Activated naive CD4-positive, alpha-beta T cell treated with anti-CD3 and anti-CD28 coated beads, Interleukin-2, amount 50 U/mL, for 16 hours (primary cell): ENCODE measurements around the gene MMAA.
"Not testable (repeated sequence)": the region's sequence is repeated elsewhere in the genome, so short reads cannot be mapped to it uniquely, and the experiment has no call there.

Source experiments
- DNase-seq: peaks from one replicate; pipeline ENCODE4 v3.0.0-alpha.2; 2020

MMAA gene

GRCh38 chr4:145635630-145636029 lies 16.4 kb downstream of the MMAA start:
- DNase-seq, result no peak

GRCh38 chr4:145639186-145639698 lies 20.1 kb downstream of the MMAA start:
- DNase-seq, result no peak

DNA sequence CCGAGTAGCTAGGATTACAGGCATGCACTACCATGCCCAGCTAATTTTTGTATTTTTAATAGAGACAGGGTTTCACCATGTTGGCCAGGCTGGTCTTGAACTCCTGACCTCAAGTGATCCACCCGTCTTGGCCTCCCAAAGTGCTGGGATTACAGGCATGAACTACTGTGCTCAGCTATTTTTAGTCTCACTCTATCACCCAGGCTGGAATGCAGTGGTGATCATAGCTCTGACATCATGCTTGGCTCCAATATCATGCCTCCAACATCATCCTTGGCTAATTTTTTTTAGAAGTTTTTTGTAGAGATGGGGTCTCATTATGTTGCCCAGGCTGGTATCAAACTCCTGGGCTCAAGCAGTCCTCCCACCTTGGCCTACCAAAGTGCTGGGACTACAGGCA lies 21.1 kb downstream of the MMAA start:
- not testable (repeated sequence) for DNase-seq

DNA sequence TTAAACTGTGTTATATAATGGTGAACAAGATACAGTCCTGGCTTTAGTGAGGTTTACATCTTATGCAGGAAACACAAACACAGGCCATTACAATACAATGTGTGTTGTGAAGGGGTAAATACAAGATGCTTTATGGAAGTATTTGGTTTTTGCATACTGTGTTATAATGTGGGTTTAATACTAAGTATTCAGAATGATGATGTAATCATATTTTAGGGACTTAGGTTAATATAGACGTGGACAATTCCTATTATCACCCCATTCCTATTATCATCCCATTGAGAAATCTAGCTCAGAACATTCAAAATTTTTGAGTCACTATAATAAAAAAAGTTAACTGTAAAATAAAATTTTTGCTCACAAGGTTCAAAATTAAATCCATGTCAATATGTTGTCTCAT lies 24.1 kb downstream of the MMAA start:
- no peak for DNase-seq

DNA sequence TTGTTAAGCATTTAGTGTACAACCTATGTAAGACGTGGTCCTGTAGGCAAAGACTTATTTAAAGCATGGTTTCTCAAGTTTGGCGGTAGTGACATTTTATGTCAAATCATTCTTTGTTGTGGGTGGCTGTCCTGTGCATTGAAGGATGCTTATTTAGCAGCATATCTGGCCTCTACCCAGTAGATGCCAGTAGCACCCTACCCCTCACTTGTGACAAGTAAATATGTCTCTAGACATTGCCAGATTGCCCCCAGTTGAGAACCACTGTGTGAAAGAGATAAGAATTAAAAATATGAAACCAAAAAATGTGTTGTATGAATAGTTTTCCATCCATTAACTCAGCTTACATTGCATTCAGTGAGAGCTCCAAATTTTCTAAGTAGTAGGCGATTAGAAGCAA lies 25.5 kb downstream of the MMAA start:
- no peak for DNase-seq

DNA sequence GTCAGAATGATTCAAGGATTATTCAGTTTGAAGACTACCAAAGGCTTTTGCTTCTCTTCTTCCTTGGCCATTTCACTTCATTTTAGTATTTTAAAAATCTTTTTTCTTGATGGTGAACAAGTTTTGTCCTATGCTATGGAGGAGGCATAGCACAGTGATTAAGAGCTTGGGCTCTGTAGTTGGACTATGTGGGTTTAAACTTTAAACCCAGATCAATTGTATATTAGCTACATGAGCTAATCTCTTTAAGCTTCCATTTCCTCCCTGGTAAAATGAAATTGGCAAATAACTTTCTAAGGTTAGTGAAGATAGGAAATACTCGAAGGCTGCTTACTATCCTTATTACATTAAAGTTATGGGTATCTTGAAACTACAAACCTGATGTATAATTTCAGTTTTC lies 37.0 kb downstream of the MMAA start:
- no peak for DNase-seq

GRCh38 chr4:145660064-145660463 lies 40.9 kb downstream of the MMAA start:
- no peak for DNase-seq

DNA sequence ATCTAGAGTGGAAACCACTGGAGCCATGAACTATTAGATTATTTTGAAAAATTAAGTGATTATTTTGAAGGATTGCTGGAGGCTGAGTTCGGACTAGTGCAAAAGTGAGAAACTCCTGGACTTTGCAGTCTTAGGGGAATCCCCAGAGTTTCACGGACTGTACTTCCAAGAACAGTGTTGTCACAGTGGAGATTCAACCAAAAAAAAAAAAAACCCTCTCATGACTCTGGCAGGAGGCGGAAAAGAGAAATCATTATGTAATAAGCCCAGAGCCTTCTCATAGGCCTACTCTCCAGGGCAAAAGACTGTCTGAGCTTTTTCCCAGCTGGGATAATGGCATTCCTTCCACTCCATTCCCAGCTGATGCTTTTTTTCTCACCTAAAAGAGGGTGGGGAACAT lies 44.0 kb downstream of the MMAA start:
- DNase-seq, result no peak

DNA sequence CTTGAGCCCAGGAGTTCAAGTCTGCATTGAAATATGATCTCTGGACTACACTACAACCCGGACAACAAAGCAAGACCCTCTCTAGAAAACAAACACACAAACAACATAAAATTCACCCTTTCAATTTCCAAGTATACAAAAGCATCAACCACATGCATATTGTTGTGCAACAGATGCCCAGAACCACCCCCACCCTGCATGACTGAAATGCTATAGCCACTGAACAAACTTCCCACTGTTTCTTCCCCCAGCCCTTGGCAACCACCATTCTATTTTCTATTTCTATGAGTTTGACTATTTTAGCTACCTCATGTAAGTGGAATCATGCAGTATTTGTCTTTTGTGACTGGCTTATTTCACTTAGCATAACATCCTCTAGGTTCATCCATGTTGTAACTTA lies 46.6 kb downstream of the MMAA start:
- DNase-seq, result no peak

- no peak for DNase-seq
Measured at GRCh38 chr4:145670422-145670821, 51.2 kb downstream of the MMAA start.

DNA sequence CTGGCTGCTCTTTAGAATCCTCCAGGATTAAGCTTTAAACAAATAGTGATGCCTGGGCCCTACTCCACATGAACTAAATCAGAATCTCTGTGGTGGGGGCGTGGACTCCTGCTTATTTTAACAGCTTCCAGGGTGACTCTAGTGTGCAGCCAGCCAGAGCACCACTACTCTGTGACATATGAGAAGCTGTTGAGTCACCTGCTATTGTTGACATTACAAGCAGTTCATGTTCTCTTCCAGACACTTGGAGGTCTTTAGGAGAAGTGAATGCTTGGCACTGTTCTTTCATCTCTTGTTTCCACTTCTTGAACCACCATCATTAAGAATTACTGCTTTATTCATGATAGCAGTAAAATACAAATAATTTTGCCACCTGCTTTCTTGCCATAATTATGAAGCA lies 60.3 kb downstream of the MMAA start:
- DNase-seq, result no peak

- no peak for DNase-seq
Measured at GRCh38 chr4:145679991-145680455, 60.8 kb downstream of the MMAA start, which contains the start of gene C4orf51. TSS of gene C4orf51 (plus strand) at chr4:145680146. CDS start at chr4:145680204, 58 bp downstream.

- DNase-seq, result no peak
Measured at GRCh38 chr4:145680902-145681301, 61.7 kb downstream of the MMAA start.

DNA sequence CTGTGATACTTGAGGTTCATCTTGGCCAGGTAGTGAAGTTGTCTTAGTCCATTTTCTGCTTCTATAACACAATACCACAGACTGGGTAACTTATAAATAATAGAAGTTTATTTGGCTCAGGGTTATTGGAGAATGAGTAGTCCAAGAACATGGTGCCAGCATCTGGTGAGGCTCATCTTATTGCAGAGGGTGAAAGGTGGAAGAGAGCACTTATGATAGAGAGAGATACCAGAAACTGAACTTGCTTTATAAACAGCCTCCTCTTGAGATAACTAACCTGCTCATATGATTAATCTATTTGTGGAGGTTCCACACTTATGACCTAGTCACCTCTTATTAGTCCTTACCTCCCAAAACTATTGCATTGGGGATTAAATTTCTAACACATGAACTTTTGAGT lies 62.3 kb downstream of the MMAA start:
- no peak for DNase-seq

DNA sequence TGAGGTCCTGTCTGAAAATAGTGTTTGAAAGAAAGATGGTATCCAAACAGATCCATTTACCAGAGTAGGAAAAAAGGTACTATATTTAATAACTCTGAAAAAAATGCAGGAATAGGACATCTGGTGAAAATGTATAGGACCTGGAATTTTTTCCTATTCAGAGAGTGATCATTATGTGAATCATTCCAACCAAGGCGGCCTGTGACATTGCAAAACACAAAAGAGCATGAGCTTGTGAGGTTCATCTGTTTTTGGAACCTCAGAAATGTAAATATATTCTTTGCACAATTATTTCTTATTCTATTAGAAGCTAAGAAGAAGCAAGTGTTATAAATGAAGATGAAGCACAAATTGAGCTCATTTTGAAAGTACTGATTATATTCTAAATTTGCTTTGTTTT lies 62.8 kb downstream of the MMAA start:
- DNase-seq, result no peak

- DNase-seq, result no peak
Measured at GRCh38 chr4:145686991-145687390, 67.8 kb downstream of the MMAA start.

DNA sequence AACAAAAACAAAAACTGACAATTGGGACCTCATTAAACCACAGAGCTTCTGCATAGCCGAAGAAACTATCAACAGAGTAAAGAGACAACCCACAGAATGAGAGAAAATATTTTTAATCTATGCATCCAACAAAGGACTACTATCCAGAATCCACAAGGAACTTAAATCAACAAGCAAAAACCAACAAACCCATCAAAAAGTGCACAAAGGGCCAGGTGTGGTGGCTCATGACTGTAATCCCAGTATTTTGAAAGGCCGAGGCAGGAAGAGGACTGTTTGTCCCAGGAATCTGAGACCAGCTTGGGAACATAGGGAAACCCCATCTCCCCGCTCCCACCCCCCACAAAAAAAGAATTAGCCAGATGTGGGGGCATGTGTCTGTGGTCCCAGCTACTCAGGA lies 71.4 kb downstream of the MMAA start:
- no peak for DNase-seq

DNA sequence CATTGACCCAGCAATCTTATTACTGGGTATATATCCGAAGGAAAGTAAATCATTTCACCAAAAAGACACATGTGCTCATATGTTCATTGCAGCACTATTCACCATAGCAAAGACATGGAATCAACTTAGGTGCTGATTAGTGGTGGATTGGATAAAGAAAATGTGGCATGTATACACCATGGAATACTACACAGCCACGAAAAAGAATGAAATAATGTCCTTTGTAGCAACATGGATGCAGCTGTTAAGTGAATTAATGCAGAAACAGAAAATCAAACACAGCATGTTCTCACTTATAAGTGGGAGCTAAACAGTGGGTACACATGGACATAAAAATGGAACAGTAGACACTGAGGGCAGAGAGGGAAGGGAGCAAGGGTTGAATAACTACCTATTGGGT lies 72.2 kb downstream of the MMAA start:
- not testable (repeated sequence) for DNase-seq

GRCh38 chr4:145694929-145695328 lies 75.7 kb downstream of the MMAA start:
- no peak for DNase-seq

- DNase-seq, result no peak
Measured at GRCh38 chr4:145697332-145697731, 78.1 kb downstream of the MMAA start.

GRCh38 chr4:145698507-145698906 lies 79.3 kb downstream of the MMAA start:
- DNase-seq, result no peak

GRCh38 chr4:145703850-145704497 lies 84.8 kb downstream of the MMAA start:
- DNase-seq, result no peak

- DNase-seq, result no peak
Measured at GRCh38 chr4:145709336-145709735, 90.2 kb downstream of the MMAA start.
